ENCODE measurements around the gene RAC3. TPM values are rescaled to one million over a fixed set of nuclear protein-coding genes. Genes with fewer than 3 reads are reported as not detected.

RAC3 gene
- total and polyA plus RNA-seq, 9 of the 15 experiments (the other 6 are each of a cell fraction or from before 2014, with no cell fraction given), result 0.23 to 292 (median 118) TPM

DNA sequence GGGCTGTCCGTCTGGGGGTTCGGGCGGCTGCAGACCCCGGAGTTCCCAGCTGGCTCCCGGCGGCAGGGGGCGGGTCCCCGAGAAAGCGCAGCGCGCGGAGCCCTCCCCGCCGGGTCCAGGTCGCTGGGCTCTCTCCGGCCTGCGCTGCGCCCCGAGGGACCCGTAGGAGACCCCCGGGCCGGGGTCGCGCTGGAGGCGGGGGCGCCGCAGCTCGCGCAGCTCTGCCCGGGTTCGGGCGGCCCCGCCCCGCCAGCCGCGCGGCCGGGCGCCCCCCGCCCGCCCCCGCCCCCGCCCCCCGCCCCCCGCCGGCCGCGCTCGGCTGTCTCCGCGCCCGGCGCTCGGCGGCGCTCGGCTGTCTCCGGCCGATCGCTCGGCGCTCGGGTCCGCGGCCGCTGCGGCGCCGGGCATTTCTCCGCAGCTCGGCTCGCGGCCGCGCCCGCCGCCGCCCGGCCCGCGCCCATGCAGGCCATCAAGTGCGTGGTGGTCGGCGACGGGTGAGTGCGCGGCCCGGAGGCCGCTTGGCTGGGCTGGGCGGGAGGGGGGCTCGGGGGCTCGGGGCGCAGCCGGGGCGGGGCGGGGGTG, at the start of gene RAC3 (continued):
- TF ChIP-seq YBX1 (IDR thresholded peaks at IDR 0.05) (no peak), SMARCE1 (IDR thresholded peaks at IDR 0.05) (no peak), NRF1 (conservative IDR thresholded peaks at IDR 0.05 in 1 of 2, IDR thresholded peaks at IDR 0.05 in 1 of 2) (peak; percentile 52; a peak in 1 of 4 replicates), SMAD3 (CRISPR knock-in tag; conservative IDR thresholded peaks at IDR 0.05) (no peak), KLF10 (CRISPR knock-in tag; IDR thresholded peaks at IDR 0.05) (no peak), ZBTB7A (IDR thresholded peaks at IDR 0.05; ENCODE audit: borderline replicate concordance, control insufficient read depth, low read depth, low read length) (peak; percentile 90), PHF8 (IDR thresholded peaks at IDR 0.05; ENCODE audit: borderline replicate concordance, low read length) (peak; percentile 9; the same call in 1 of the 2 replicates), RFX7 (CRISPR knock-in tag; IDR thresholded peaks at IDR 0.05) (no peak), ZNF232 (CRISPR knock-in tag; IDR thresholded peaks at IDR 0.05) (no peak)
- TF ChIP-seq, protein P1, sequence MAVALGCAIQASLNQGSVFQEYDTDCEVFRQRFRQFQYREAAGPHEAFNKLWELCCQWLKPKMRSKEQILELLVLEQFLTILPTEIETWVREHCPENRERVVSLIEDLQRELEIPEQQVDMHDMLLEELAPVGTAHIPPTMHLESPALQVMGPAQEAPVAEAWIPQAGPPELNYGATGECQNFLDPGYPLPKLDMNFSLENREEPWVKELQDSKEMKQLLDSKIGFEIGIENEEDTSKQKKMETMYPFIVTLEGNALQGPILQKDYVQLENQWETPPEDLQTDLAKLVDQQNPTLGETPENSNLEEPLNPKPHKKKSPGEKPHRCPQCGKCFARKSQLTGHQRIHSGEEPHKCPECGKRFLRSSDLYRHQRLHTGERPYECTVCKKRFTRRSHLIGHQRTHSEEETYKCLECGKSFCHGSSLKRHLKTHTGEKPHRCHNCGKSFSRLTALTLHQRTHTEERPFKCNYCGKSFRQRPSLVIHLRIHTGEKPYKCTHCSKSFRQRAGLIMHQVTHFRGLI (CRISPR knock-in tag; IDR thresholded peaks at IDR 0.05), result no peak
- TF ChIP-seq, protein P2, sequence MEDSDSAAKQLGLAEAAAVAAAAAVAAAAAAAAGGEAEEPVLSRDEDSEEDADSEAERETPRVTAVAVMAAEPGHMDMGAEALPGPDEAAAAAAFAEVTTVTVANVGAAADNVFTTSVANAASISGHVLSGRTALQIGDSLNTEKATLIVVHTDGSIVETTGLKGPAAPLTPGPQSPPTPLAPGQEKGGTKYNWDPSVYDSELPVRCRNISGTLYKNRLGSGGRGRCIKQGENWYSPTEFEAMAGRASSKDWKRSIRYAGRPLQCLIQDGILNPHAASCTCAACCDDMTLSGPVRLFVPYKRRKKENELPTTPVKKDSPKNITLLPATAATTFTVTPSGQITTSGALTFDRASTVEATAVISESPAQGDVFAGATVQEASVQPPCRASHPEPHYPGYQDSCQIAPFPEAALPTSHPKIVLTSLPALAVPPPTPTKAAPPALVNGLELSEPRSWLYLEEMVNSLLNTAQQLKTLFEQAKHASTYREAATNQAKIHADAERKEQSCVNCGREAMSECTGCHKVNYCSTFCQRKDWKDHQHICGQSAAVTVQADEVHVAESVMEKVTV (CRISPR knock-in tag; IDR thresholded peaks at IDR 0.05), result peak; percentile 46
- TF ChIP-seq, protein P3, sequence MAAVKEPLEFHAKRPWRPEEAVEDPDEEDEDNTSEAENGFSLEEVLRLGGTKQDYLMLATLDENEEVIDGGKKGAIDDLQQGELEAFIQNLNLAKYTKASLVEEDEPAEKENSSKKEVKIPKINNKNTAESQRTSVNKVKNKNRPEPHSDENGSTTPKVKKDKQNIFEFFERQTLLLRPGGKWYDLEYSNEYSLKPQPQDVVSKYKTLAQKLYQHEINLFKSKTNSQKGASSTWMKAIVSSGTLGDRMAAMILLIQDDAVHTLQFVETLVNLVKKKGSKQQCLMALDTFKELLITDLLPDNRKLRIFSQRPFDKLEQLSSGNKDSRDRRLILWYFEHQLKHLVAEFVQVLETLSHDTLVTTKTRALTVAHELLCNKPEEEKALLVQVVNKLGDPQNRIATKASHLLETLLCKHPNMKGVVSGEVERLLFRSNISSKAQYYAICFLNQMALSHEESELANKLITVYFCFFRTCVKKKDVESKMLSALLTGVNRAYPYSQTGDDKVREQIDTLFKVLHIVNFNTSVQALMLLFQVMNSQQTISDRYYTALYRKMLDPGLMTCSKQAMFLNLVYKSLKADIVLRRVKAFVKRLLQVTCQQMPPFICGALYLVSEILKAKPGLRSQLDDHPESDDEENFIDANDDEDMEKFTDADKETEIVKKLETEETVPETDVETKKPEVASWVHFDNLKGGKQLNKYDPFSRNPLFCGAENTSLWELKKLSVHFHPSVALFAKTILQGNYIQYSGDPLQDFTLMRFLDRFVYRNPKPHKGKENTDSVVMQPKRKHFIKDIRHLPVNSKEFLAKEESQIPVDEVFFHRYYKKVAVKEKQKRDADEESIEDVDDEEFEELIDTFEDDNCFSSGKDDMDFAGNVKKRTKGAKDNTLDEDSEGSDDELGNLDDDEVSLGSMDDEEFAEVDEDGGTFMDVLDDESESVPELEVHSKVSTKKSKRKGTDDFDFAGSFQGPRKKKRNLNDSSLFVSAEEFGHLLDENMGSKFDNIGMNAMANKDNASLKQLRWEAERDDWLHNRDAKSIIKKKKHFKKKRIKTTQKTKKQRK (IDR thresholded peaks at IDR 0.05; ENCODE audit: borderline replicate concordance, low read depth, low read length), result no peak
- TF ChIP-seq, protein P4, sequence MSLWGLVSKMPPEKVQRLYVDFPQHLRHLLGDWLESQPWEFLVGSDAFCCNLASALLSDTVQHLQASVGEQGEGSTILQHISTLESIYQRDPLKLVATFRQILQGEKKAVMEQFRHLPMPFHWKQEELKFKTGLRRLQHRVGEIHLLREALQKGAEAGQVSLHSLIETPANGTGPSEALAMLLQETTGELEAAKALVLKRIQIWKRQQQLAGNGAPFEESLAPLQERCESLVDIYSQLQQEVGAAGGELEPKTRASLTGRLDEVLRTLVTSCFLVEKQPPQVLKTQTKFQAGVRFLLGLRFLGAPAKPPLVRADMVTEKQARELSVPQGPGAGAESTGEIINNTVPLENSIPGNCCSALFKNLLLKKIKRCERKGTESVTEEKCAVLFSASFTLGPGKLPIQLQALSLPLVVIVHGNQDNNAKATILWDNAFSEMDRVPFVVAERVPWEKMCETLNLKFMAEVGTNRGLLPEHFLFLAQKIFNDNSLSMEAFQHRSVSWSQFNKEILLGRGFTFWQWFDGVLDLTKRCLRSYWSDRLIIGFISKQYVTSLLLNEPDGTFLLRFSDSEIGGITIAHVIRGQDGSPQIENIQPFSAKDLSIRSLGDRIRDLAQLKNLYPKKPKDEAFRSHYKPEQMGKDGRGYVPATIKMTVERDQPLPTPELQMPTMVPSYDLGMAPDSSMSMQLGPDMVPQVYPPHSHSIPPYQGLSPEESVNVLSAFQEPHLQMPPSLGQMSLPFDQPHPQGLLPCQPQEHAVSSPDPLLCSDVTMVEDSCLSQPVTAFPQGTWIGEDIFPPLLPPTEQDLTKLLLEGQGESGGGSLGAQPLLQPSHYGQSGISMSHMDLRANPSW (CRISPR knock-in tag; IDR thresholded peaks at IDR 0.05), result 0 out of 2 replicates have a peak, but pooled peaks have one; percentile 2
- TF ChIP-seq, protein P5, sequence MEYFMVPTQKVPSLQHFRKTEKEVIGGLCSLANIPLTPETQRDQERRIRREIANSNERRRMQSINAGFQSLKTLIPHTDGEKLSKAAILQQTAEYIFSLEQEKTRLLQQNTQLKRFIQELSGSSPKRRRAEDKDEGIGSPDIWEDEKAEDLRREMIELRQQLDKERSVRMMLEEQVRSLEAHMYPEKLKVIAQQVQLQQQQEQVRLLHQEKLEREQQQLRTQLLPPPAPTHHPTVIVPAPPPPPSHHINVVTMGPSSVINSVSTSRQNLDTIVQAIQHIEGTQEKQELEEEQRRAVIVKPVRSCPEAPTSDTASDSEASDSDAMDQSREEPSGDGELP (CRISPR knock-in tag; IDR thresholded peaks at IDR 0.05; ENCODE audit: borderline replicate concordance), result peak; percentile 74; the same call in 1 of the 2 replicates
- TF ChIP-seq, protein P6, sequence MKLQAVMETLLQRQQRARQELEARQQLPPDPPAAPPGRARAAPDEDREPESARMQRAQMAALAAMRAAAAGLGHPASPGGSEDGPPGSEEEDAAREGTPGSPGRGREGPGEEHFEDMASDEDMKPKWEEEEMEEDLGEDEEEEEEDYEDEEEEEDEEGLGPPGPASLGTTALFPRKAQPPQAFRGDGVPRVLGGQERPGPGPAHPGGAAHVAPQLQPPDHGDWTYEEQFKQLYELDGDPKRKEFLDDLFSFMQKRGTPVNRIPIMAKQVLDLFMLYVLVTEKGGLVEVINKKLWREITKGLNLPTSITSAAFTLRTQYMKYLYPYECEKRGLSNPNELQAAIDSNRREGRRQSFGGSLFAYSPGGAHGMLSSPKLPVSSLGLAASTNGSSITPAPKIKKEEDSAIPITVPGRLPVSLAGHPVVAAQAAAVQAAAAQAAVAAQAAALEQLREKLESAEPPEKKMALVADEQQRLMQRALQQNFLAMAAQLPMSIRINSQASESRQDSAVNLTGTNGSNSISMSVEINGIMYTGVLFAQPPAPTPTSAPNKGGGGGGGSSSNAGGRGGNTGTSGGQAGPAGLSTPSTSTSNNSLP (IDR thresholded peaks at IDR 0.05; ENCODE audit: borderline replicate concordance, low read depth, low read length), result no peak

Measured in K562 (cell line).